Neural crest cell (in vitro differentiated cells): Measurements from ENCODE around the gene PPCDC. TPM values are rescaled to one million over a fixed set of nuclear protein-coding genes. Genes with fewer than 3 reads are reported as not detected.
A peak's percentile ranks its signal among the peaks of the same experiment; 100 is the strongest.

Source experiments
- DNase-seq: peaks from one replicate; pipeline ENCODE4 v3.0.0; 2021; ENCODE audit warnings: low read depth, mixed read lengths, low spot score
- H3K27ac Mint-ChIP-seq: one replicate; pipeline ENCODE4 v1.8.0; 2021; ENCODE audit warnings: mild to moderate bottlenecking, mixed read lengths; ENCODE audit not compliant: unreplicated experiment
- H3K27me3 Mint-ChIP-seq: 2 replicates; pipeline ENCODE4 v1.8.0; 2021; ENCODE audit warnings: low read depth, mild to moderate bottlenecking, mixed read lengths
- H3K36me3 Mint-ChIP-seq: 2 replicates; pipeline ENCODE4 v1.8.0; 2021; ENCODE audit warnings: low read depth, mild to moderate bottlenecking, mixed read lengths
- H3K4me1 Mint-ChIP-seq: 2 replicates; pipeline ENCODE4 v1.8.0; 2021; ENCODE audit warnings: mixed read lengths
- H3K4me3 Mint-ChIP-seq: one replicate; pipeline ENCODE4 v1.8.0; 2021; ENCODE audit warnings: mild to moderate bottlenecking, mixed read lengths
- H3K9me3 Mint-ChIP-seq: 2 replicates; pipeline ENCODE4 v1.8.0; 2021; ENCODE audit warnings: mixed read lengths
- total RNA-seq: library from RNA; stranded (reverse); gene quantifications from 2 replicates; pipeline ENCODE4 v1.2.1, GENCODE V29; 2021
- TF ChIP-seq, protein P1 (sequence below): fragments of 200-600 bp; sonication (generic); conservative IDR thresholded peaks from 2 replicates; pipeline ENCODE4 v1.5.0; 2021; ENCODE audit warnings: antibody characterized with exemption, mild to moderate bottlenecking

PPCDC gene
- total RNA-seq, 1 donor from 2014 or later: 16.5 TPM

DNA sequence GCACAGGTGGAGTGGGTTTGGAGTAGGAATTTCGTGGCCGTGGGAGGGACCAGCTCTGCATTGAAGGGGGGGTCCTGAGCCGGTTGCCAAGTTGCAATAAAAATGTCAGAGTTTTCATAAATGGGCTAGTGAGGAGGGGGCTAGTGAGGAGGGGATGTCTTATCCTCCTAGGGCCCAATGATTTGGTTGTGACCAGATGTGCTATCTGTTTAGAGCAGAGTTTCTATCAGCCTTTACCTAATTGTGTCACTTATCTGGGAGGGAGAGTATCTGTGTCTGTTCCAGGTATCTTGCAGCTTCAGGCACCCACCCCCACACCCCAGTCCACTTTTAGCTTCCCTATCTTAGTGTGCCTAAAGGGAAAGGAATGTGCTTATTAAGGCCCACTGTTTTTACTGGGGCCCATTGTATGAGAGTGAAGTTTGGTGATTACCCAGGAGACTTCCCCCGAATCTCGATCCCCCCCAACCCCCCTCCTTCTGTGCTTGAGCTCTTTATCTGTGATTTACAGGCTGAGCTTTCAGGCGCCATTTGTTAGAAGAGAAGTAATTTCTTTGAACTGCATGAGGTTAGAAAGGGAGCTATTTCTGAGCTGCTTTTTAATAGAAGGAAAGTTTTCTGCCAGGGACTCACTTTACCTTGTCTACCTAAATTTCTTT, 42.6 kb downstream of the PPCDC start:
- peaks cover 10% of the 10 kb centered on the region for H3K9me3 Mint-ChIP-seq
- H3K36me3 Mint-ChIP-seq: peaks cover 10% of the 10 kb centered on the region
- TF ChIP-seq, protein P1, sequence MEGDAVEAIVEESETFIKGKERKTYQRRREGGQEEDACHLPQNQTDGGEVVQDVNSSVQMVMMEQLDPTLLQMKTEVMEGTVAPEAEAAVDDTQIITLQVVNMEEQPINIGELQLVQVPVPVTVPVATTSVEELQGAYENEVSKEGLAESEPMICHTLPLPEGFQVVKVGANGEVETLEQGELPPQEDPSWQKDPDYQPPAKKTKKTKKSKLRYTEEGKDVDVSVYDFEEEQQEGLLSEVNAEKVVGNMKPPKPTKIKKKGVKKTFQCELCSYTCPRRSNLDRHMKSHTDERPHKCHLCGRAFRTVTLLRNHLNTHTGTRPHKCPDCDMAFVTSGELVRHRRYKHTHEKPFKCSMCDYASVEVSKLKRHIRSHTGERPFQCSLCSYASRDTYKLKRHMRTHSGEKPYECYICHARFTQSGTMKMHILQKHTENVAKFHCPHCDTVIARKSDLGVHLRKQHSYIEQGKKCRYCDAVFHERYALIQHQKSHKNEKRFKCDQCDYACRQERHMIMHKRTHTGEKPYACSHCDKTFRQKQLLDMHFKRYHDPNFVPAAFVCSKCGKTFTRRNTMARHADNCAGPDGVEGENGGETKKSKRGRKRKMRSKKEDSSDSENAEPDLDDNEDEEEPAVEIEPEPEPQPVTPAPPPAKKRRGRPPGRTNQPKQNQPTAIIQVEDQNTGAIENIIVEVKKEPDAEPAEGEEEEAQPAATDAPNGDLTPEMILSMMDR: no peak
- H3K4me1 Mint-ChIP-seq: peaks cover 4% of the 10 kb centered on the region
- no peaks in the 10 kb centered on the region for H3K27me3 Mint-ChIP-seq
- peak overlapping the region; percentile 7 for H3K27ac Mint-ChIP-seq
- no peak overlapping the region for H3K4me3 Mint-ChIP-seq
- no peak for DNase-seq

DNA sequence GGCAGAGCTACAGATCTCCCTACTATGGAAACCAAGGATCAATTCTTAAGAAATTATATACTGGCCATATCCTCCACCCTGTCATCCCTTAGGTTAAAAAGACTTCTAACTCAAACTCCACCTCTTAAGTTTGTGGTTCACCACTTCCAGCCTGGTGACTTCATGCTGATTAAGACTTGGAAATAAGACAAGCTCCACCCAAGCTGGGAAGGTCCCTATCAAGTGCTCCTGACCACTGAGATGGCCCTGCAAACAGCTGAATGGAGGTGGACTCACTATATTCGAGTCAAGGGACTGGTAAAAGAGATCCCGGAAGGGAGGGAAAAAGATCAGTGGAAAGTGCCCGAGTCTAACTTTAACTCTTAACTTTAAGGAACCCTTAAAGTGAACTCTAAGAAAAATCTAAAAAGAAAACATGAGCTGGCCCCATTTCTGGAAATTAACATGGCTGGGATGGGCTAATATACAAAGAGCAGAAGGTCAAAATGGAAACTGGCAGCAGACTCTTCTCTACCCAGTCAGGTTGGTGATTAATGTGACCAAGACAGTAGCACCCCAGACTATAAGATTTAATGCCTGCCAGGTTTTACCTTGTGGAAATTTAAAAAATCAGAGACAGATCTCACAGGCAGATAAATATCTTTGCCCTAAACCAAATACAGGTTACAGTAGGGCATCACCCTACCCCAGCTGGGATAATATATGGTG, 43.9 kb downstream of the PPCDC start:
- H3K27me3 Mint-ChIP-seq: no peaks in the 10 kb centered on the region
- no peak overlapping the region for H3K4me3 Mint-ChIP-seq
- TF ChIP-seq, protein P1: no peak
- H3K4me1 Mint-ChIP-seq: no peaks in the 10 kb centered on the region
- H3K36me3 Mint-ChIP-seq: peaks cover 10% of the 10 kb centered on the region
- H3K27ac Mint-ChIP-seq: no peak overlapping the region
- DNase-seq: no peak
- peaks cover 10% of the 10 kb centered on the region for H3K9me3 Mint-ChIP-seq

DNA sequence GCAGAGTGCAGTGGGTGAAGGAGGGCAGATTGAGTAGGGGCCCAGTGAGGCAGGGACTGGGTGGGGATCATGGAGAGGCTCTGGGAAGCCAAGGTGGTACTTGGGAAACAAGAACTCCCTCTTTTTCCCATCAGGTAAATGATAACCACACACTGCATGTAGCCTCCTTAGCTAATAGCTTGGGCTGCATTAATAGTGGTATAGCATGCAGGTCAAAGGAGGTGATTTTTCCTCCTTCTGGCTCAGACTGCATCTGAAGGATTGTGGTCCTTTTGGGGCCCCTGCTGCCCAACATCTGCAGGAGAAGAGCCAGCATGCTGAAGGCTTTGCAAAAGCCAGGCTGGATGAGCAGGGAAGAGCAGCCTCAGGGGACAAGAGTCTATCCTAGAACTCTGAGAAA, 45.4 kb downstream of the PPCDC start:
- H3K4me3 Mint-ChIP-seq: no peak overlapping the region
- H3K27ac Mint-ChIP-seq: no peak overlapping the region
- H3K27me3 Mint-ChIP-seq: no peaks in the 10 kb centered on the region
- DNase-seq: no peak
- TF ChIP-seq, protein P1: no peak
- no peaks in the 10 kb centered on the region for H3K4me1 Mint-ChIP-seq
- peaks cover 10% of the 10 kb centered on the region for H3K36me3 Mint-ChIP-seq
- peaks cover 12% of the 10 kb centered on the region for H3K9me3 Mint-ChIP-seq

DNA sequence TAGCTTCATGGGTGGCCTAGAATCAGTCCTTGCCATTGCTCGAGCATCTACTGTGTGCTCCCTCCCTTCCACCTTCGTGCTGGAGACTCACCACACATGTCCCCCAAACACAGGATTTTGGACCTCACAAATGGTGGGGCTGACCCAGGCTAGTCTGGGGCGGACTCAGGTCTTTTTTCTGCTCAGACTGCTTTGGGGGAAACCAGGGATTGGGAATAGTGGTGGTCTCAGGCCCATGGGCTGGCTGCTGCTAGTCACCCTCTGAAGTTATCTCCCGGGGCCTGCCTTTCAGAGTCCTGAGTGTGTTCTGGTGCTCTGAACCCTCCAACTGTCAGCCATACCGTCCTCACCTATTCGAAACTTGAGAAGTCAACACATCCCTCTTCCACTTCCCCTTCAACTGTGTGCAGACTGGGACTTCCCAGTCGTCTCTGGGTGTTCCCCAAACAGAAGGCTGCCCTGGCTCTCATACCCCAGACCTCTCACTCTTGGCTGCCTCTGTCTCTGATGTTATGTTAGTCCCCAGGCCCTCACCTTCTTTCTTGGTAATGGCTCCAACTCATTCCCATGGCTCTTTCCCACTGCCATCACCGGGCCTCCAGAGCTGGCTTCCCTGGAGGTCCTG, 46.0 kb downstream of the PPCDC start:
- H3K4me3 Mint-ChIP-seq: no peak overlapping the region
- DNase-seq: no peak
- TF ChIP-seq, protein P1: no peak
- H3K36me3 Mint-ChIP-seq: peaks cover 10% of the 10 kb centered on the region
- H3K27ac Mint-ChIP-seq: no peak overlapping the region
- no peaks in the 10 kb centered on the region for H3K27me3 Mint-ChIP-seq
- no peaks in the 10 kb centered on the region for H3K4me1 Mint-ChIP-seq
- H3K9me3 Mint-ChIP-seq: peaks cover 12% of the 10 kb centered on the region

DNA sequence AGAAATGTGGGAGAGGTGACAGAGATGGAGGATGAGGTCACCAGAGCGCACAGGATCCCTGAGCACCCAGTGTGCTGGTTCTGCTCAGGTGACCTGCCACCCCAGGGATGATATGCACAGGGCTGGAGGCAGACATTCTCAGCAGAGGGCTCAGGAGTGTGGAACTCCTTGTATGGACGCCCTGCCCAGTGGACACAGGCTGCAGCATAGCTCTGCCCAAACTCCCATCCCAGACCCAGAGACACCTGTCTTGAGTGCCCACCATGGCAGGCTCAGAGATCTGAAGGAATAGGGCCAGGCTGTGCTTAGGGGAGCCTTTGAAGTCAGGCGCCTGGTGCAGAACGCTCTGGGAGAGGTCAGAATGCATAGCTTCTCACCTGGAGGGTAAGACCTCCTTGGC, 47.3 kb downstream of the PPCDC start:
- Mint-ChIP-seq H3K27me3 (no peaks in the 10 kb centered on the region), H3K36me3 (peaks cover 12% of the 10 kb centered on the region), H3K4me3 (no peak overlapping the region), H3K4me1 (no peaks in the 10 kb centered on the region), H3K9me3 (peaks cover 12% of the 10 kb centered on the region), H3K27ac (no peak overlapping the region)
- DNase-seq: no peak
- TF ChIP-seq, protein P1: no peak
